Measurements from ENCODE around the gene AKAP12. TPM values are rescaled to one million over a fixed set of nuclear protein-coding genes. Genes with fewer than 3 reads are reported as not detected.

The AKAP12 gene
- total RNA-seq, 1 donor from 2014 or later = 138 TPM

GRCh38 chr6:151247490-151247889 lies 7.7 kb downstream of the AKAP12 start:
- Mint-ChIP-seq H3K9me3 (no peaks in the 10 kb centered on the region), H3K4me3 (no peak overlapping the region), H3K36me3 (peaks cover 27% of the 10 kb centered on the region), H3K27ac (no peak overlapping the region), H3K27me3 (peaks cover 3% of the 10 kb centered on the region), H3K4me1 (ENCODE audit: unreplicated experiment) (peaks cover 23% of the 10 kb centered on the region)
- DNase-seq (ENCODE audit: extremely low spot score, unreplicated experiment) = no peak
- no peak for TF ChIP-seq CTCF (conservative IDR thresholded peaks at IDR 0.05)

- H3K36me3 Mint-ChIP-seq = peaks cover 31% of the 10 kb centered on the region
- peaks cover 23% of the 10 kb centered on the region for H3K4me1 Mint-ChIP-seq (ENCODE audit: unreplicated experiment)
- H3K27ac Mint-ChIP-seq = no peak overlapping the region
Measured at GRCh38 chr6:151248295-151248694, 8.5 kb downstream of the AKAP12 start.

DNA sequence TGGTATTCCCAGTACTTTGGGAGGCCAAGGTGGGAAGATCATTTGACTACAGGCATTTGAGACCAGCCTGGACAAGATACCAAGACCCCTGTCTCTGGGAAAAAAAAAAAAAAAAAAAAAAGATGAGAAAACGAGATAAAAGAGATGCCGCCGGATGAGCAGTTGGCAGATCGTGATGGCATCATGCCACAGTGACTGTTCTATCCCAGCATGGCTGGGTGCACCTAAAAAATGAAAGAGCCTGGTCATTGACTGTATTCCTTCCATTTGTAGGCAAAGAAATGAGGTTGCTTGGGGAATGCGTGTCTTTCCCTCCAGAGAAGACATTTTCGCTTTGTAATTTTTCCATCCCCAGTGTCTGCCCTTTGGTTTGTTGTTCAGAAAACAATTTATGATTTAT lies 12.9 kb downstream of the AKAP12 start:
- peaks cover 30% of the 10 kb centered on the region for H3K4me1 Mint-ChIP-seq (ENCODE audit: unreplicated experiment)
- no peak for TF ChIP-seq CTCF (conservative IDR thresholded peaks at IDR 0.05)
- no peak overlapping the region for H3K4me3 Mint-ChIP-seq
- H3K27ac Mint-ChIP-seq = peak overlapping the region; percentile 16
- DNase-seq (ENCODE audit: extremely low spot score, unreplicated experiment) = no peak
- H3K36me3 Mint-ChIP-seq = peaks cover 24% of the 10 kb centered on the region
- H3K9me3 Mint-ChIP-seq = peaks cover 3% of the 10 kb centered on the region
- no peaks in the 10 kb centered on the region for H3K27me3 Mint-ChIP-seq

More at GRCh38 chr6:151248295-151248694, 8.5 kb downstream of the AKAP12 start:
- Mint-ChIP-seq H3K4me3 (no peak overlapping the region), H3K9me3 (no peaks in the 10 kb centered on the region), H3K27me3 (peaks cover 3% of the 10 kb centered on the region)
- no peak for DNase-seq (ENCODE audit: extremely low spot score, unreplicated experiment)
- TF ChIP-seq CTCF (conservative IDR thresholded peaks at IDR 0.05) = no peak

GRCh38 chr6:151254451-151255081 lies 14.8 kb downstream of the AKAP12 start:
- Mint-ChIP-seq H3K27ac (peak overlapping the region; percentile 90), H3K27me3 (no peaks in the 10 kb centered on the region), H3K36me3 (peaks cover 16% of the 10 kb centered on the region), H3K9me3 (peaks cover 3% of the 10 kb centered on the region), H3K4me3 (peak overlapping the region; percentile 85), H3K4me1 (ENCODE audit: unreplicated experiment) (peaks cover 34% of the 10 kb centered on the region)
- TF ChIP-seq CTCF (conservative IDR thresholded peaks at IDR 0.05) = no peak
- DNase-seq (ENCODE audit: extremely low spot score, unreplicated experiment) = no peak

DNA sequence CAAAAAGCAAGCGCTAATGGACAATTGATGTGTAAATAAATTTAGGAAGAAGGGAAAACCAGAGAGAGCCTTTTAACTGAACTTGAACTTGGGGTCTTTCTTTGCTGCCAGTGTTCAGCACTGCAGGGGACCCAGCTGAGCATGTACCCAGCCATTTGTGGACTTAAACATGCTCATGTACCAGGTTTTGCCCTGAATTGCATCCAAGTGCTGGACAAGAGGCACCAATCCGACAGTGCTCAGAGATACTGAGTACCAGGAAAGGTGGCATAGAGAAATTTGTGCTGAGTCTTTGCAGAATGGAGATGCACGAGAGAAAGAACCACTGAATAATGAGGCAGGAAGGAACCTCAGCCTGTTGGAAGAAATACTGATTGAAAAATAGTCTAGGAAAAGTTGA lies 16.0 kb downstream of the AKAP12 start:
- H3K36me3 Mint-ChIP-seq = peaks cover 18% of the 10 kb centered on the region
- H3K4me1 Mint-ChIP-seq (ENCODE audit: unreplicated experiment) = peaks cover 38% of the 10 kb centered on the region
- no peaks in the 10 kb centered on the region for H3K27me3 Mint-ChIP-seq
- H3K4me3 Mint-ChIP-seq = no peak overlapping the region
- peaks cover 3% of the 10 kb centered on the region for H3K9me3 Mint-ChIP-seq
- TF ChIP-seq CTCF (conservative IDR thresholded peaks at IDR 0.05) = no peak
- no peak overlapping the region for H3K27ac Mint-ChIP-seq
- DNase-seq (ENCODE audit: extremely low spot score, unreplicated experiment) = no peak

All from type B pancreatic cell (in vitro differentiated cells).